Endodermal cell (in vitro differentiated cells): ENCODE results near the gene PAK1. TPM values are rescaled to one million over a fixed set of nuclear protein-coding genes. Genes with fewer than 3 reads are reported as not detected.

ENCODE experiments used
- DNase-seq: peaks from one replicate; pipeline ENCODE4 v3.0.0-alpha.2; 2017
- H3K27ac ChIP-seq: 2 replicates; pipeline ENCODE4 v1.5.1; 2013; ENCODE audit warnings: mild to moderate bottlenecking, low read depth, low read length, moderate library complexity
- H3K27me3 ChIP-seq: 2 replicates; pipeline ENCODE4 v1.6.1; 2013; ENCODE audit warnings: mild to moderate bottlenecking, low read length, moderate library complexity; ENCODE audit not compliant: insufficient read depth, control insufficient read depth, poor library complexity, severe bottlenecking
- H3K36me3 ChIP-seq: 2 replicates; pipeline ENCODE4 v1.7.0; 2013; ENCODE audit warnings: mild to moderate bottlenecking, low read length, moderate library complexity; ENCODE audit not compliant: control insufficient read depth, insufficient read depth
- H3K4me1 ChIP-seq: one replicate; pipeline ENCODE4 v1.7.0; 2013; ENCODE audit warnings: low read length; ENCODE audit not compliant: control insufficient read depth, insufficient read depth
- H3K4me3 ChIP-seq: 2 replicates; pipeline ENCODE4 v1.5.1; 2013; ENCODE audit warnings: mild to moderate bottlenecking, low read length, moderate library complexity
- H3K9ac ChIP-seq: 2 replicates; pipeline ENCODE4 v1.6.1; 2013; ENCODE audit warnings: mild to moderate bottlenecking, low read length, moderate library complexity; ENCODE audit not compliant: poor library complexity, severe bottlenecking; ENCODE audit errors: extremely low read depth
- H3K9me3 ChIP-seq: 2 replicates; pipeline ENCODE4 v1.6.1; 2013; ENCODE audit warnings: mild to moderate bottlenecking, low read length, moderate library complexity; ENCODE audit not compliant: control insufficient read depth
- H3K27ac Mint-ChIP-seq: 2 replicates; pipeline ENCODE4 v1.8.0; 2020; ENCODE audit warnings: mixed read lengths
- H3K27me3 Mint-ChIP-seq: 2 replicates; pipeline ENCODE4 v1.8.0; 2021; ENCODE audit warnings: mild to moderate bottlenecking, mixed read lengths; ENCODE audit not compliant: insufficient read depth
- H3K36me3 Mint-ChIP-seq: 2 replicates; pipeline ENCODE4 v1.8.0; 2020; ENCODE audit warnings: low read depth, mixed read lengths
- H3K4me1 Mint-ChIP-seq: 2 replicates; pipeline ENCODE4 v1.8.0; 2020; ENCODE audit warnings: mixed read lengths
- H3K4me3 Mint-ChIP-seq: 2 replicates; pipeline ENCODE4 v1.8.0; 2020; ENCODE audit warnings: mild to moderate bottlenecking, moderate library complexity, mixed read lengths
- H3K9me3 Mint-ChIP-seq: 2 replicates; pipeline ENCODE4 v1.8.0; 2020; ENCODE audit warnings: mild to moderate bottlenecking, mixed read lengths
- CTCF ChIP-seq: fragments of 200-600 bp; sonication (generic); conservative IDR thresholded peaks from 2 replicates; pipeline ENCODE4 v1.5.0; 2021; ENCODE audit warnings: antibody characterized with exemption, mild to moderate bottlenecking
- WGBS, 2 experiments: methylation state at CpG; one replicate each; pipeline versions ENCODE4 v1.1.5 to v1.1.7; 2013; ENCODE audit warnings: missing lambda C conversion rate in 2 of 2, mixed read lengths in 1 of 2; ENCODE audit not compliant: insufficient coverage in 1 of 2, insufficient read length in 1 of 2; 5-methylcytosine and 5-hydroxymethylcytosine counted together
- total RNA-seq, 2 donors: library from RNA; stranded (reverse); fragmentation: NEBNext Ultra II Directional in 1 of 2; extraction: Animal tissue kit (Norgen Biotek cat#: 25700) in 1 of 2; gene quantifications; 2 replicates in 1 of 2; 3 replicates in 1 of 2; pipeline ENCODE4 v1.2.1, GENCODE V29; 2021

Gene PAK1
- total RNA-seq, 2 donors from 2014 or later, result 91.3 to 94.9 TPM

- WGBS, 2 experiments, result 95 to 100% methylated on average over 2 to 3 of the region's 3 CpGs
- Mint-ChIP-seq H3K9me3 (no peaks in the 10 kb centered on the region), H3K4me3 (no peak overlapping the region), H3K36me3 (no peaks in the 10 kb centered on the region), H3K27me3 (no peaks in the 10 kb centered on the region), H3K27ac (no peak overlapping the region), H3K4me1 (no peaks in the 10 kb centered on the region)
- no peak overlapping the region for H3K27ac ChIP-seq
- no peaks in the 10 kb centered on the region for H3K36me3 ChIP-seq
- no peaks in the 10 kb centered on the region for H3K4me1 ChIP-seq
- peaks cover 2% of the 10 kb centered on the region for H3K9me3 ChIP-seq
- TF ChIP-seq CTCF, result no peak
- H3K27me3 ChIP-seq, result no peaks in the 10 kb centered on the region
- H3K9ac ChIP-seq, result no peak overlapping the region
- H3K4me3 ChIP-seq, result no peak overlapping the region
- no peak for DNase-seq
These were observed 186.8 kb downstream of the PAK1 start for GRCh38 chr11:77287136-77287535.

- Mint-ChIP-seq H3K36me3 (no peaks in the 10 kb centered on the region), H3K4me1 (no peaks in the 10 kb centered on the region), H3K9me3 (no peaks in the 10 kb centered on the region), H3K4me3 (no peak overlapping the region), H3K27ac (no peak overlapping the region), H3K27me3 (no peaks in the 10 kb centered on the region)
- H3K27ac ChIP-seq, result no peak overlapping the region
- no peaks in the 10 kb centered on the region for H3K4me1 ChIP-seq
- H3K4me3 ChIP-seq, result no peak overlapping the region
- H3K9ac ChIP-seq, result no peak overlapping the region
- 90 to 94% methylated on average over 3 to 6 of the region's 6 CpGs for WGBS, 2 experiments
- no peak for TF ChIP-seq CTCF
- H3K27me3 ChIP-seq, result no peaks in the 10 kb centered on the region
- DNase-seq, result no peak
- H3K9me3 ChIP-seq, result no peaks in the 10 kb centered on the region
- H3K36me3 ChIP-seq, result no peaks in the 10 kb centered on the region
These were observed 189.1 kb downstream of the PAK1 start for GRCh38 chr11:77284476-77285468.

- Histone ChIP-seq H3K27ac (no peak overlapping the region), H3K36me3 (no peaks in the 10 kb centered on the region), H3K4me1 (no peaks in the 10 kb centered on the region), H3K9me3 (no peaks in the 10 kb centered on the region), H3K27me3 (no peaks in the 10 kb centered on the region), H3K9ac (no peak overlapping the region), H3K4me3 (no peak overlapping the region)
- Mint-ChIP-seq H3K27me3 (no peaks in the 10 kb centered on the region), H3K4me1 (no peaks in the 10 kb centered on the region), H3K4me3 (no peak overlapping the region), H3K9me3 (no peaks in the 10 kb centered on the region), H3K27ac (no peak overlapping the region), H3K36me3 (no peaks in the 10 kb centered on the region)
- no peak for DNase-seq
- WGBS, 2 experiments, result 67 to 81% methylated on average over 2 to 3 of the region's 3 CpGs
- TF ChIP-seq CTCF, result no peak
These were observed 190.8 kb downstream of the PAK1 start for GRCh38 chr11:77283101-77283500.
